Head of caudate nucleus (tissue), 42 donors: ENCODE results near the gene ABI3BP.
"Not testable (repeated sequence)": the region's sequence is repeated elsewhere in the genome, so short reads cannot be mapped to it uniquely, and the experiment has no call there.

Source experiments
- DNase-seq, 42 donors: peaks; one replicate each; pipeline versions ENCODE4 v3.0.0 to v3.0.0-alpha.2; 2020 to 2021; ENCODE audit warnings: mixed read lengths in 7 of 42
- intact Hi-C: fragments of 100-400 bp; cut with DNase I; formaldehyde crosslinking; loops from one replicate; pipeline ENCODE4 v1.15.0; 2022

ABI3BP gene

DNA sequence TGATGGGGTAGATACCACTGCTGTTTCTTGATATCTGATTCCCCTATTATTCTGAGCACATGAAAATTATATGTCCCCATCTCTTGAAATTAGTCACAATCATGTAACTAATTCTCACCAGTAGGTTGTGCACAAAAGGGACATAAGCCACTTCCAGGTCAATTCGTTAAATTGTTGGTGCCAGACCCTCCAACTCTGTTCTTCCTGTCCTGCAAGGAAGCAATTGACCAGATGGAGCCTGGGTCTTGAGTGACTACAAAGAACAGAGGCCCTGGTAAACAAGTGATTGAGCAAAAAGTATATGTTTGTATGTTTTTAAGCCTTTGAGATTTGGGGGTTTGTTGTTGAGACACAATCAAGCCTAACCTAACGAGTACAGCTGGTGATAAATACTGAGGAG is 36.9 kb downstream of the ABI3BP start:
- intact Hi-C loops, result no loop called here
- DNase-seq, result no peak

- DNase-seq, result no peak
- intact Hi-C loops, result no loop called here
Measured at GRCh38 chr3:100954990-100955389, 38.2 kb downstream of the ABI3BP start.

- DNase-seq, result no peak
- intact Hi-C loops, result no loop called here
Measured at GRCh38 chr3:100954199-100954935, 38.9 kb downstream of the ABI3BP start.

DNA sequence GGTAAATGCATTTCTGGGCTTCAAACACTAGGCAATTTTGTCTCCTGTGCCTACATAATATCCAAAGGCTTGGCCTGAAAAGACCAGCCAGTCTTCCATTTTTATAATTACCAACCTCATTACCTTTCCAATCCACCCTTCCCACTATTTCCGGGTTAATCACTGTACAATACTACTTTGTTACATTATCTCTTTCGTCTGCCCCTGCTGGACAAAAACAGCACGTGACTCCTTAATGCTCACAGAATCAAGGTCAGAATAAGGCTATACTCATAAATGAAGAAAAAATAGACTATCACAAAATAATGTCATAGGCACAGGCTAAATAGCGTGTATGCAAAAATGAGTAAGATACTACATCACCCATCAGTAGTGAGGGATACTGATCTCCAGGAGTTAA is 40.1 kb downstream of the ABI3BP start:
- intact Hi-C loops, result no loop called here
- no peak for DNase-seq

GRCh38 chr3:100947119-100947518 is 46.1 kb downstream of the ABI3BP start:
- intact Hi-C loops, result no loop called here
- no peak for DNase-seq

DNA sequence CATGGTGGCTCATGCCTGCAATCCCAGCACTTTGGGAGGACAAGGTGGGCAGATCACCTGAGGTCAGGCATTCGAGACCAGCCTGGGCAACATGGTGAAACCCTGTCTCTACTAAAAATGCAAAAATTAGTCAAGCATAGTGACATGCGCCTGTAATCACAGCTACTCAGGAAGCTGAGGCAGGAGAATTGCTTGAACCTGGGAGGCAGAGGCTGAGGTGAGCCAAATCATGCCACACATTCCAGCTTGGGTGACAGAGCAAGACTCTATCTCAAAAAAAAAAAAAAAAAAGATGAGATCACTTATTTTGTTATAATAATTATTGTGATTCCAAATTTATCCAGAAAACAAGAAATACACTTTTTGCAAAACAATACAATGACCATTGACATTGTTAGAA is 47.1 kb downstream of the ABI3BP start:
- intact Hi-C loops, DNase-seq: not testable (repeated sequence)

DNA sequence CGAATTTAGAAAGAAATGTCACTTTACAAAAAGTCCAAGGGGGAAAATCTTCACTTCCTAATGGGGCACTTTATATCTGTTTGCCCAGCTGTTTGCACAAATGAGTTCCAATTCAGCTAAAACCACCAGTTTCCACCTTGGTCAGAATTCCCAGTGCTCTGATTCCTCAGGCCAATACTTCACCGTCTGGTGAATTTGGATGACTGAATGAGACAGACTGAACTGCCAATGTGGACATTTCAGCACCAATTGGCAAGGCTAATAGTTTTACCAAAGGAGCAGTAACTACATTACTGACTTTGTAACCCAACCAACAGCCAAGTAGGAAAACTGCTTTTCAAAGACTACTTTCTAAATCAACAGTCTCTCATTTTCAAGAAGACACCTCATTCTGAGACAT is 51.8 kb downstream of the ABI3BP start:
- DNase-seq, result no peak
- intact Hi-C loops, result no loop called here

DNA sequence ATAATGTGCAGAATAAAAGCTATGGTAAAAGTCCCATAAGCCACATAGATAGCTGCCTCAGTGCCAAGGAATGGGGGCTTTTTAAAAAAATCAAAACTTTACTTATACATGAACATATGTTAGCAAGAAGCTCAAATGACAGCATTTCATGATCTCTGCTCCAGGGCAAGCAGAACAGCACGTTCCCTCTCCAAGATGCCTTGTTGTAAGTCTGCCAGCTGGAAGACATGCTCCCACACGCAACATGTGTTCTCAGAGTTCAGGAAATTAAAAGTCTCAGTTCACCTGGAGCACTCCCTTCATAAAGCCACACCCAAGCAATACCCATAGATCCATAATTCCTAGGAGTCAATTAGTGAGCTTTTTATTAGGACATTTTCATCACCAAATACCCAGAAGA is 52.2 kb downstream of the ABI3BP start:
- DNase-seq, result no peak
- intact Hi-C loops, result no loop called here

DNA sequence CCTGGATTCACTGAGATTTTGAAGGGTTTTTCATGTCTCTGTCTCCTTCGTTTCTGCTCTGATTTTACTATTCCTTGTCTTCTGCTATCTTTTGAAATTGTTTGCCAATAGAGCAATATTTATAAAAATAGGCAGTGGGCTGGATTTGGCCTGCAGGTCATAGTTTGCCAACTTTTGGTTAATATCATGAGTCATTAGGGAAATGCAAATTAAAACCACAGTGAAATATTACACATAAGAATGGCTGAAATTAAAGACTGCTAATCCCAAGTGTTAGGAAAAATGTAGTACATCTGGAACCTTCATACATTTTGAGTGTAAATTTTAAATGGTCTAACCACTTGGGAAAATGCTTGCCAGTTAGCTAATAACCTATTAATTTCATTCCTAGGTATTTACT is 56.3 kb downstream of the ABI3BP start:
- intact Hi-C loops, result no loop called here
- DNase-seq, result no peak

GRCh38 chr3:100932491-100932890 is 60.7 kb downstream of the ABI3BP start:
- DNase-seq, result no peak
- intact Hi-C loops, result no loop called here

GRCh38 chr3:100928638-100929428 is 64.4 kb downstream of the ABI3BP start:
- DNase-seq, result no peak
- intact Hi-C loops, result no loop called here

- intact Hi-C loops, result no loop called here
- no peak for DNase-seq
Measured at GRCh38 chr3:100927775-100928174, 65.4 kb downstream of the ABI3BP start.

DNA sequence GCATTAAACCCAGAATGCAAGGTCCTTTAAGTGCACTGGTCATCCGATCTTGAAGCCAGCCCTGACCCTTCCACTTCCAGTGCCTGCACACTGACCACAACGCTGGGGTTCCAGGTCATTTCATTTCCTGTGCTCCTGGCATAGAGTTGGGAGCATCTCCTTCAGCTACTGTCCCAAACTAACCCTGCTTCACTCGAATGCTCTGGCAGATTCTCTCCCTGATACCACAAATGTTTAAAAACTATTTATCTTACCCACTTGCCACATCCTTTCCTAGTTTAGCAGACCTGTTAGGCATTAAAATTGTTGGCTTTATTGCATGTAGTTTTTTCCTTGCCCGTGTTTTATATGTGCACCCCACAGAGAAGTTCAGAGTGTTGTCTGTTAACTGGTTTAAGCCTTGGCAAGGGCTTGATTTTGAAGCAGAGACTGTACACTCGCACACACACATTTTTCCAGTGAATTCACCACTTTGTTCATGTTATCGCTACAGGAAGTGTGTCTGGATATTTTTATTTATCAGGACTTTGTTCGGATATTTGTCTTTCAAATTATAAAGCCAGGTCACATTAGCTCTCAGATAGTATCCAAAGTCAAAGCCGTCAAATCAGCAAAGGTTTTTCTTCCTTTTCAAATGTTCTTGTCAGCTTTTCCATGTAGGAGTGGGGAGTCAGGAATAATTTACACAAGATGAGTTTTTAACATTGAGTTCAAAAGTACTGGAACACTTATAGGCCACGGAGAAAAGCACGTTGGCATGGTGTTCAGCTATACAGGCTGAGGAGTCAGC is 77.3 kb downstream of the ABI3BP start:
- intact Hi-C loops, result no loop called here
- peak in 1 of 42 donors; percentile 5 for DNase-seq

- intact Hi-C loops, result no loop called here
- DNase-seq, result peak in 1 of 42 donors; percentile 14
Measured at GRCh38 chr3:100913870-100914648, 79.2 kb downstream of the ABI3BP start.

- intact Hi-C loops, result no loop called here
- DNase-seq, result no peak
Measured at GRCh38 chr3:100912976-100913545, 80.2 kb downstream of the ABI3BP start.

- intact Hi-C loops, result no loop called here
- DNase-seq, result no peak
Measured at GRCh38 chr3:100912571-100912970, 80.7 kb downstream of the ABI3BP start.

- intact Hi-C loops, result no loop called here
- no peak for DNase-seq
Measured at GRCh38 chr3:100911956-100912355, 81.3 kb downstream of the ABI3BP start.

DNA sequence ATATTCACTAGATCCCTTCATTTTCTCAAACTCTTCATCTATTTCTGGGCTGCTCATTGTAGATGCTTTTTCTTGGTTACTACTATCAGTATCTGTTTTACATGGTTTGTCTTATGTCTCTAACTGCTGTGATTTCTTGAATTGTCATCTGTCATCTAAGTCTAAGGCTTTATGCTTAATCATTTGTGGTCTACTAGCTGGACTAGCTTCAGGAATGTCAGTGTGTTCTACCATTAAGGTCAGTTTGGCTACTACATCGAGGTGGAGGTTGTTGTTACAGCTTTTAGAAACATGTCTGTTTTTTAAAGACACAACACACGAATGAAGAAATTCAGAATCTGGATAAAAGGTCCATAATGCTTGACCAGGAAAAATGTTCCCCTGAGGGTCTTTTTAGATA is 82.2 kb downstream of the ABI3BP start:
- no peak for DNase-seq

DNA sequence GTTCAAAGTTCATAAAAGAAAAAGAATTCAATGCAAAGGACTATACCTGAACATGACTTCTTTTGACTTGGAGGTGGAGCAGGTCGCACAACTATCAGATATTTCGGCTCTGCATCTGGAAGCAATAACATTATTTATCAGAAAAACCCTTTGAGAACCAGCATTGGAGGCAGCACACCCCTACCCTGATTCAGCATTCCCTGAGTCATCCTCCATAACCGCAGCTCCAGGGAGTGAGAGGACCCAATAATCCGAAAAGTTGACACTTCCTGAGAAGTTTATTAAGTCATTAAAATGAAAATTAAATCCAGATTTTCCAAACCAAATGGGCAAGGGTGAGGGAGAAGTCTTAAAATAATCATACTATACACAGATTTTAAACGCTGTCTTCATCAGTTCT is 90.6 kb downstream of the ABI3BP start:
- no peak for DNase-seq
- intact Hi-C loops, result no loop called here

More for the DNA sequence above, 82.2 kb downstream of the ABI3BP start:
- intact Hi-C loops, result no loop called here
